T-helper 1 cell treated with Interleukin-12 subunit alpha and Interleukin-12 subunit beta and Interleukin-4 antibody, amounts not matched to agents 30 μg/mL and 1 μg/mL, for 36 hours (primary cell): Measurements from ENCODE around the gene TXNDC2.

Experiments used
- H3K27ac Mint-ChIP-seq: one replicate; pipeline ENCODE4 v1.8.0; 2021; ENCODE audit warnings: mild to moderate bottlenecking, mixed read lengths
- H3K27me3 Mint-ChIP-seq: one replicate; pipeline ENCODE4 v1.8.0; 2021; ENCODE audit warnings: low read depth, mixed read lengths
- H3K36me3 Mint-ChIP-seq: one replicate; pipeline ENCODE4 v1.8.0; 2021; ENCODE audit warnings: low read depth, mixed read lengths
- H3K4me1 Mint-ChIP-seq: one replicate; pipeline ENCODE4 v1.8.0; 2021; ENCODE audit warnings: low read depth, mixed read lengths
- H3K4me3 Mint-ChIP-seq: one replicate; pipeline ENCODE4 v1.8.0; 2021; ENCODE audit warnings: mild to moderate bottlenecking, moderate library complexity, mixed read lengths
- H3K9me3 Mint-ChIP-seq: one replicate; pipeline ENCODE4 v1.8.0; 2021; ENCODE audit warnings: mixed read lengths

TXNDC2 gene

GRCh38 chr18:9868857-9869714, 16.7 kb upstream of the TXNDC2 start:
- H3K27me3 Mint-ChIP-seq: no peaks in the 10 kb centered on the region

GRCh38 chr18:9869715-9870430, 15.9 kb upstream of the TXNDC2 start:
- peaks cover 17% of the 10 kb centered on the region for H3K9me3 Mint-ChIP-seq
- peaks cover 7% of the 10 kb centered on the region for H3K4me1 Mint-ChIP-seq
- H3K4me3 Mint-ChIP-seq: no peak overlapping the region
- no peak overlapping the region for H3K27ac Mint-ChIP-seq
- H3K36me3 Mint-ChIP-seq: no peaks in the 10 kb centered on the region
- H3K27me3 Mint-ChIP-seq: no peaks in the 10 kb centered on the region

More at GRCh38 chr18:9868857-9869714, 16.7 kb upstream of the TXNDC2 start:
- H3K4me1 Mint-ChIP-seq: peaks cover 7% of the 10 kb centered on the region
- no peak overlapping the region for H3K4me3 Mint-ChIP-seq
- H3K9me3 Mint-ChIP-seq: peaks cover 17% of the 10 kb centered on the region
- no peaks in the 10 kb centered on the region for H3K36me3 Mint-ChIP-seq
- H3K27ac Mint-ChIP-seq: no peak overlapping the region

GRCh38 chr18:9870431-9871008, 15.3 kb upstream of the TXNDC2 start:
- Mint-ChIP-seq H3K27ac (no peak overlapping the region), H3K27me3 (no peaks in the 10 kb centered on the region), H3K9me3 (peaks cover 13% of the 10 kb centered on the region), H3K36me3 (no peaks in the 10 kb centered on the region), H3K4me1 (peaks cover 7% of the 10 kb centered on the region), H3K4me3 (no peak overlapping the region)

GRCh38 chr18:9871244-9871746, 14.5 kb upstream of the TXNDC2 start:
- Mint-ChIP-seq H3K36me3 (no peaks in the 10 kb centered on the region), H3K27ac (no peak overlapping the region), H3K9me3 (peaks cover 5% of the 10 kb centered on the region), H3K27me3 (no peaks in the 10 kb centered on the region), H3K4me3 (no peak overlapping the region), H3K4me1 (peaks cover 7% of the 10 kb centered on the region)

- H3K27me3 Mint-ChIP-seq: no peaks in the 10 kb centered on the region
- H3K4me3 Mint-ChIP-seq: no peak overlapping the region
- peaks cover 19% of the 10 kb centered on the region for H3K4me1 Mint-ChIP-seq
- H3K9me3 Mint-ChIP-seq: no peaks in the 10 kb centered on the region
- H3K36me3 Mint-ChIP-seq: no peaks in the 10 kb centered on the region
- H3K27ac Mint-ChIP-seq: no peak overlapping the region
Observed at GRCh38 chr18:9872823-9873222, 12.9 kb upstream of the TXNDC2 start.

GRCh38 chr18:9874728-9875127, 11.0 kb upstream of the TXNDC2 start:
- Mint-ChIP-seq H3K9me3 (no peaks in the 10 kb centered on the region), H3K4me3 (no peak overlapping the region), H3K4me1 (peaks cover 16% of the 10 kb centered on the region), H3K27me3 (no peaks in the 10 kb centered on the region), H3K27ac (no peak overlapping the region), H3K36me3 (no peaks in the 10 kb centered on the region)

GRCh38 chr18:9876212-9876866, 9.4 kb upstream of the TXNDC2 start:
- peaks cover 12% of the 10 kb centered on the region for H3K4me1 Mint-ChIP-seq
- H3K36me3 Mint-ChIP-seq: no peaks in the 10 kb centered on the region
- H3K9me3 Mint-ChIP-seq: no peaks in the 10 kb centered on the region
- H3K27ac Mint-ChIP-seq: no peak overlapping the region
- H3K27me3 Mint-ChIP-seq: no peaks in the 10 kb centered on the region
- no peak overlapping the region for H3K4me3 Mint-ChIP-seq

GRCh38 chr18:9876867-9877654, 8.7 kb upstream of the TXNDC2 start:
- Mint-ChIP-seq H3K27ac (no peak overlapping the region), H3K27me3 (no peaks in the 10 kb centered on the region), H3K9me3 (no peaks in the 10 kb centered on the region), H3K4me3 (no peak overlapping the region), H3K36me3 (no peaks in the 10 kb centered on the region), H3K4me1 (peaks cover 12% of the 10 kb centered on the region)

GRCh38 chr18:9877655-9878014, 8.1 kb upstream of the TXNDC2 start:
- Mint-ChIP-seq H3K27ac (no peak overlapping the region), H3K36me3 (no peaks in the 10 kb centered on the region), H3K9me3 (no peaks in the 10 kb centered on the region)

GRCh38 chr18:9878095-9878494, 7.7 kb upstream of the TXNDC2 start:
- no peak overlapping the region for H3K4me3 Mint-ChIP-seq
- no peaks in the 10 kb centered on the region for H3K9me3 Mint-ChIP-seq
- no peak overlapping the region for H3K27ac Mint-ChIP-seq
- no peaks in the 10 kb centered on the region for H3K36me3 Mint-ChIP-seq
- H3K4me1 Mint-ChIP-seq: peaks cover 12% of the 10 kb centered on the region
- no peaks in the 10 kb centered on the region for H3K27me3 Mint-ChIP-seq

More at GRCh38 chr18:9877655-9878014, 8.1 kb upstream of the TXNDC2 start:
- H3K4me3 Mint-ChIP-seq: no peak overlapping the region
- H3K27me3 Mint-ChIP-seq: no peaks in the 10 kb centered on the region
- peaks cover 12% of the 10 kb centered on the region for H3K4me1 Mint-ChIP-seq

- peaks cover 12% of the 10 kb centered on the region for H3K4me1 Mint-ChIP-seq
- H3K27me3 Mint-ChIP-seq: no peaks in the 10 kb centered on the region
- no peak overlapping the region for H3K27ac Mint-ChIP-seq
- H3K9me3 Mint-ChIP-seq: no peaks in the 10 kb centered on the region
- H3K36me3 Mint-ChIP-seq: no peaks in the 10 kb centered on the region
- H3K4me3 Mint-ChIP-seq: no peak overlapping the region
Observed at GRCh38 chr18:9878783-9879242, 7.0 kb upstream of the TXNDC2 start.

GRCh38 chr18:9884090-9884489, 1.7 kb upstream of the TXNDC2 start:
- no peaks in the 10 kb centered on the region for H3K9me3 Mint-ChIP-seq
- peaks cover 3% of the 10 kb centered on the region for H3K4me1 Mint-ChIP-seq
- no peaks in the 10 kb centered on the region for H3K27me3 Mint-ChIP-seq
- H3K36me3 Mint-ChIP-seq: no peaks in the 10 kb centered on the region
- H3K27ac Mint-ChIP-seq: no peak overlapping the region
- no peak overlapping the region for H3K4me3 Mint-ChIP-seq

GRCh38 chr18:9884532-9885140, 1.1 kb upstream of the TXNDC2 start:
- H3K4me1 Mint-ChIP-seq: peaks cover 3% of the 10 kb centered on the region
- H3K36me3 Mint-ChIP-seq: no peaks in the 10 kb centered on the region
- H3K27ac Mint-ChIP-seq: no peak overlapping the region
- no peak overlapping the region for H3K4me3 Mint-ChIP-seq
- H3K27me3 Mint-ChIP-seq: no peaks in the 10 kb centered on the region
- no peaks in the 10 kb centered on the region for H3K9me3 Mint-ChIP-seq
